ENCODE measurements around the gene ST6GALNAC3.

Gene ST6GALNAC3

DNA sequence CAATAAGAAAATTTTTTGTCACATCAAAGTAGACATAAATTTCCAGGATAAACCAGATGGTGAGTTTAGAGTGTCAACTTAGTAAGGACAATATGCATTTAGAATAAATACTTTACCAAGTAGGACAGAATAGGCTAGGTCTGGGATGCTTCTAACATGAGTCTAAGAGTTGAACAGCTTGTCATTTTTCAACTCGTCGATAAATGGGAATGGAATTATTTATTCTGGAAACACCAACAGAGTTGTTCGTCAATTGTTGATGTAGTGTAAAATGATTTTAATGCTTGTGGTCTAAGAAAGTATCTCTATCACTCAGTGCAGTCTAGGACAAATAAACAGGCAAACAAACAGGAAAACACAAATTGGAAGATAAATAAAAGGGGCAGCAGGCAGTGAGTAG lies 434.3 kb downstream of the ST6GALNAC3 start:
- DNase-seq (ENCODE audit: low read depth) = no peak
- H3K4me3 ChIP-seq (ENCODE audit: low read depth, low read length) = no peak overlapping the region
- in situ Hi-C loops (cut with HindIII; ENCODE audit: low sequenced_read_pairs) = no loop called here
- TF ChIP-seq, protein P1, sequence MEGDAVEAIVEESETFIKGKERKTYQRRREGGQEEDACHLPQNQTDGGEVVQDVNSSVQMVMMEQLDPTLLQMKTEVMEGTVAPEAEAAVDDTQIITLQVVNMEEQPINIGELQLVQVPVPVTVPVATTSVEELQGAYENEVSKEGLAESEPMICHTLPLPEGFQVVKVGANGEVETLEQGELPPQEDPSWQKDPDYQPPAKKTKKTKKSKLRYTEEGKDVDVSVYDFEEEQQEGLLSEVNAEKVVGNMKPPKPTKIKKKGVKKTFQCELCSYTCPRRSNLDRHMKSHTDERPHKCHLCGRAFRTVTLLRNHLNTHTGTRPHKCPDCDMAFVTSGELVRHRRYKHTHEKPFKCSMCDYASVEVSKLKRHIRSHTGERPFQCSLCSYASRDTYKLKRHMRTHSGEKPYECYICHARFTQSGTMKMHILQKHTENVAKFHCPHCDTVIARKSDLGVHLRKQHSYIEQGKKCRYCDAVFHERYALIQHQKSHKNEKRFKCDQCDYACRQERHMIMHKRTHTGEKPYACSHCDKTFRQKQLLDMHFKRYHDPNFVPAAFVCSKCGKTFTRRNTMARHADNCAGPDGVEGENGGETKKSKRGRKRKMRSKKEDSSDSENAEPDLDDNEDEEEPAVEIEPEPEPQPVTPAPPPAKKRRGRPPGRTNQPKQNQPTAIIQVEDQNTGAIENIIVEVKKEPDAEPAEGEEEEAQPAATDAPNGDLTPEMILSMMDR (IDR thresholded peaks at IDR 0.05; ENCODE audit: low read depth, low read length, missing control alignments) = no peak

DNA sequence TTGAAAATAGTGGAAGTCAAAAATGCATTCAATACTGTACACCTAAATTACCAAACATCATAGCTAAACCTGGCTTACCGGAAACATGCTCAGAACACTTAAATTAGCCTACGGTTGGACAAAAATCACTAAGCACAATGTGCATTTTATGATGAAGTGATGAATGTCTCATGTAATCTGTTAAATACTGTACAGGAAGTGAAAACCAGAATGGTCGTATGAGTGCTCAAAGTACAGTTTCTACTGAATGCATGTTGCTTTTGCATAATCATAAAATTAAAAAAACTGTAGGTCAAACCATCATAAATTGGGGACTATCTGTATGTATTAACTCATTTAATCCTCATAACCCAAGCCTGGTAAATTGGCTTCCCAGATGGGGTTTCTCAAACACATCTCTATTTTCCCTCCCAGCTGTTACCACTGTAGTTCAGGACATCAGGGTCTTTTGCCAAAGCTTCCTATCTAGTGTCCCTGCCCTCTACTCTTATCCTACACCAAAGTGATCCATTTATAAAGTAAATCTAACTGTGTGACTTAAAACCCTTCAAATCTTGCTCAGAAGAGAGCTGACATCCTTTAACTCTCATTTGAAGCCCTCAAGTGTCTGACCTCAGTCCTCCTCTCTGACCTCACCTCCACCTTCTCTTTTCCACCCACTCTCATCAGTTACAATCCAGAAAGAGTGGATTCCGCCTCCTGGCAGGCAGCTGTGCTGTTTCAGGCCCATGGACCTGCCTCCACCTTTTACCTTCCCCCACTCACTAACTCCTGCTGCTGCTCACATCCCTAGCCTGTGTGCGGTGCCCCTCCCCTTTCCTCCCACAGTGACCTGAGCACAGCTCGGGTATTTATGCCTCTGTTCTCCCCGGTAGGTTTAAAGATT lies 436.4 kb downstream of the ST6GALNAC3 start:
- in situ Hi-C loops (cut with HindIII; ENCODE audit: low sequenced_read_pairs) = no loop called here
- no peak overlapping the region for H3K4me3 ChIP-seq (ENCODE audit: low read depth, low read length)
- no peak for DNase-seq (ENCODE audit: low read depth)
- TF ChIP-seq, protein P1 (IDR thresholded peaks at IDR 0.05; ENCODE audit: low read depth, low read length, missing control alignments) = no peak

DNA sequence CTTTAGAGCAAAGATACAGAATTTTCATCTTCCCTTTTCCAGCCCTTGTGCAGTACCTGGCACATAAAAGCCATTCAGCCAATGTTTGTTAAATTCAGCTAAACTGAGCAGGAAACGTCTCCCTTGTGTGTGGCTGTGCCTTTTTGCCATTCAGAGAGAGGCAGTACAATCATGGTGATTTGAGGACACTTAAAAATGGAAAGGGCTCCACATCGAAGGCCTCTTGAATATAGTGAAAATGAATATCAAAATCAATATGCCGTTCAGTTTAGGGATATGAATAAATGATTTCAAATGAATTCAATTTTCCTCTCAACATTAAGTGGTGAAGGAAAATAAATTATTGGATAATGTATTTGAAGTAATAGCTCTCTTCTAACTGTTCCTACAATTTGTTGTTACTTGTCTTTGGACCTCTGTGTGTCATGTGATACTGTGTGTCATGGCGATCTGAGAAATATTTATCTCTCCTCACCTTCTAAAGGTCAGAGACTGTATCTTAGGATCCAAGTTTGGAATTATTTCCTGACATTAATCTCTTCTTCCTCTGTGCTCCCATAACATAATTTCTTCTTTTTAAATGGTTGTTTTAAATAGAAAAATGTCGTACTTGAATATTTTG lies 437.1 kb downstream of the ST6GALNAC3 start:
- no peak for DNase-seq (ENCODE audit: low read depth)
- H3K4me3 ChIP-seq (ENCODE audit: low read depth, low read length) = no peak overlapping the region
- in situ Hi-C loops (cut with HindIII; ENCODE audit: low sequenced_read_pairs) = no loop called here
- TF ChIP-seq, protein P1 (IDR thresholded peaks at IDR 0.05; ENCODE audit: low read depth, low read length, missing control alignments) = no peak

DNA sequence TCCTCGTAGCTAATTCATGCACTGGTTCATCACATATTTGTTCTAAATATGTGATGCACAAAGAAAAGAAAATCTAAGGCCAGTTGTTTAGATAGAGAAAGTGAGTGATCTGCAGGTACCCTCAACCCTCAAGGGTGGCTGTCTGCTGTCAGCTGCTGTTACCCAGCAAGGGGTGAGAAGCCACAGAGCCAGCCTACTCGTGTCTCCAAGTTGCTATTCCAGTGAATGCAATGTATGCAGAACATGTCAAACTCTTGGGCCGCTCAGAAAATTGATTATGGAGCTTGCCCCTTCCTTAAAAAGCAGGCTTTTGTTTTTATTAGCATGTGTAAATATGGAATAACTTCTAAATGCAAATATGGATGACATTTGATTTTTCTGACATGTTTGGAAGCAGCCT lies 456.4 kb downstream of the ST6GALNAC3 start:
- H3K4me3 ChIP-seq (ENCODE audit: low read depth, low read length) = no peak overlapping the region
- TF ChIP-seq, protein P1 (IDR thresholded peaks at IDR 0.05; ENCODE audit: low read depth, low read length, missing control alignments) = no peak
- DNase-seq (ENCODE audit: low read depth) = no peak
- in situ Hi-C loops (cut with HindIII; ENCODE audit: low sequenced_read_pairs) = no loop called here

DNA sequence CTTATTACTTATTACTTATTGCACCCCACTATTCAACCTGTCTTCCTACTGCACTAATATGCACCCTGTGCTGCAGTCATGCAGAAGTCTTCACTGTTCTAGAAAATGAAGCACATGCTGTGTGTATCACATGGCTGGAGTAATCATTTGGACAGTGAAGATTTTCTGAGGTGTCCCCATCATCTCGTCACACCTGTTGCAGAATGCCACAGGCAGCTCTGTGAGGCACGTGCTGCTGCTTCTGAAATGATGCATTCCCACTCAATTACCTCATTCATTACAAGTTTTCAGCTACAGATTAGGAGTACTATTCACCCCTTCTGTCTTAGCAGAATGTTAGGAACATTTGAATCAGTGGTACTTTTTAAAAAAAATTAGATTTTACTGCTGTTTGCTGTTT lies 467.1 kb downstream of the ST6GALNAC3 start:
- TF ChIP-seq, protein P1 (IDR thresholded peaks at IDR 0.05; ENCODE audit: low read depth, low read length, missing control alignments) = no peak
- no peak for DNase-seq (ENCODE audit: low read depth)
- in situ Hi-C loops (cut with HindIII; ENCODE audit: low sequenced_read_pairs) = no loop called here
- no peak overlapping the region for H3K4me3 ChIP-seq (ENCODE audit: low read depth, low read length)

DNA sequence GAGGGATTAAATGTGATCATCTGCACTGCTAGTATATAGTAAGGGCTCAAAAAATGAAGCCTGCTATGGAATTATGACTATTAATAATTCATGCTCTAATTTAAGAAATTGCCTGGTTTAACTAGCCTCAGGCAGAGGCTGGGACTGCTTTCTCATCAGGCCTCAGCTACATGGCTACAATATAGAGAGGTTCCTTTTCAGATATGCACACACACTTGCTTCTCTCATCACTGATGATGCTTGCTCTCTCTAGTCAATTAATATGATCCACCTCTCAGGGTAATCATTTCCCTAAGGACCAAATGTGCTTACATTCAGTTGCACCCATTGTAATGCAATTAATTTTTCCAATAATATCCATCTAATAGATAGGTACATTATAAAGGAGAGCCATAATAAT lies 467.8 kb downstream of the ST6GALNAC3 start:
- TF ChIP-seq, protein P1 (IDR thresholded peaks at IDR 0.05; ENCODE audit: low read depth, low read length, missing control alignments) = no peak
- H3K4me3 ChIP-seq (ENCODE audit: low read depth, low read length) = no peak overlapping the region
- in situ Hi-C loops (cut with HindIII; ENCODE audit: low sequenced_read_pairs) = no loop called here
- no peak for DNase-seq (ENCODE audit: low read depth)
